ENCODE results near the gene CHRM4.
A peak's percentile ranks its signal among the peaks of the same experiment; 100 is the strongest.

Gene CHRM4

GRCh38 chr11:46370253-46370652 is 21.3 kb downstream of the CHRM4 start:
- Histone ChIP-seq H3K4me3 (ENCODE audit: low read length in 2 of 2) (no peak overlapping the region), H3K27me3 (ENCODE audit: control insufficient read depth in 2 of 2, insufficient read depth in 2 of 2, low read length in 2 of 2) (no peaks in the 10 kb centered on the region)

GRCh38 chr11:46369458-46370152 is 22.0 kb downstream of the CHRM4 start:
- Histone ChIP-seq H3K27ac (ENCODE audit: low read depth in 2 of 2, low read length in 2 of 2) (no peak overlapping the region), H3K36me3 (ENCODE audit: control insufficient read depth in 2 of 2, insufficient read depth in 2 of 2, low read length in 2 of 2) (peaks cover 5 to 33% of the 10 kb centered on the region in 2 donors)

More at GRCh38 chr11:46370253-46370652, 21.3 kb downstream of the CHRM4 start:
- Histone ChIP-seq H3K27ac (ENCODE audit: low read depth in 2 of 2, low read length in 2 of 2) (no peak overlapping the region), H3K9ac (ENCODE audit: low read depth in 1 of 2, low read length in 2 of 2) (no peak overlapping the region), H3K36me3 (ENCODE audit: control insufficient read depth in 2 of 2, insufficient read depth in 2 of 2, low read length in 2 of 2) (peaks cover 12 to 39% of the 10 kb centered on the region in 2 donors), H3K9me3 (ENCODE audit: control insufficient read depth in 2 of 2, low read length in 2 of 2) (no peaks in the 10 kb centered on the region), H3K4me1 (ENCODE audit: control insufficient read depth in 2 of 2, insufficient read depth in 2 of 2, low read length in 2 of 2) (no peaks in the 10 kb centered on the region)

GRCh38 chr11:46367916-46368267 is 23.7 kb downstream of the CHRM4 start:
- H3K27me3 ChIP-seq (ENCODE audit: control insufficient read depth in 2 of 2, insufficient read depth in 2 of 2, low read length in 2 of 2) = no peaks in the 10 kb centered on the region
- peaks cover 4 to 32% of the 10 kb centered on the region in 2 donors for H3K36me3 ChIP-seq (ENCODE audit: control insufficient read depth in 2 of 2, insufficient read depth in 2 of 2, low read length in 2 of 2)
- no peak overlapping the region for H3K4me3 ChIP-seq (ENCODE audit: low read length in 2 of 2)
- no peaks in the 10 kb centered on the region for H3K9me3 ChIP-seq (ENCODE audit: control insufficient read depth in 2 of 2, low read length in 2 of 2)
- H3K4me1 ChIP-seq (ENCODE audit: control insufficient read depth in 2 of 2, insufficient read depth in 2 of 2, low read length in 2 of 2) = peaks cover 0 to under 1% of the 10 kb centered on the region in 2 donors
- H3K9ac ChIP-seq (ENCODE audit: low read depth in 1 of 2, low read length in 2 of 2) = no peak overlapping the region
- H3K27ac ChIP-seq (ENCODE audit: low read depth in 2 of 2, low read length in 2 of 2) = no peak overlapping the region

More at GRCh38 chr11:46369458-46370152, 22.0 kb downstream of the CHRM4 start:
- H3K9me3 ChIP-seq (ENCODE audit: control insufficient read depth in 2 of 2, low read length in 2 of 2) = no peaks in the 10 kb centered on the region
- no peak overlapping the region for H3K4me3 ChIP-seq (ENCODE audit: low read length in 2 of 2)
- H3K9ac ChIP-seq (ENCODE audit: low read depth in 1 of 2, low read length in 2 of 2) = no peak overlapping the region
- no peaks in the 10 kb centered on the region for H3K4me1 ChIP-seq (ENCODE audit: control insufficient read depth in 2 of 2, insufficient read depth in 2 of 2, low read length in 2 of 2)
- no peaks in the 10 kb centered on the region for H3K27me3 ChIP-seq (ENCODE audit: control insufficient read depth in 2 of 2, insufficient read depth in 2 of 2, low read length in 2 of 2)

GRCh38 chr11:46367244-46367915 is 24.2 kb downstream of the CHRM4 start:
- Histone ChIP-seq H3K9me3 (ENCODE audit: control insufficient read depth in 2 of 2, low read length in 2 of 2) (no peaks in the 10 kb centered on the region), H3K4me1 (ENCODE audit: control insufficient read depth in 2 of 2, insufficient read depth in 2 of 2, low read length in 2 of 2) (peaks cover 3 to 5% of the 10 kb centered on the region in 2 donors), H3K9ac (ENCODE audit: low read depth in 1 of 2, low read length in 2 of 2) (no peak overlapping the region), H3K4me3 (ENCODE audit: low read length in 2 of 2) (no peak overlapping the region), H3K27ac (ENCODE audit: low read depth in 2 of 2, low read length in 2 of 2) (no peak overlapping the region), H3K36me3 (ENCODE audit: control insufficient read depth in 2 of 2, insufficient read depth in 2 of 2, low read length in 2 of 2) (peaks cover 4 to 31% of the 10 kb centered on the region in 2 donors), H3K27me3 (ENCODE audit: control insufficient read depth in 2 of 2, insufficient read depth in 2 of 2, low read length in 2 of 2) (no peaks in the 10 kb centered on the region)

- no peak overlapping the region for H3K27ac ChIP-seq (ENCODE audit: low read depth in 2 of 2, low read length in 2 of 2)
- H3K27me3 ChIP-seq (ENCODE audit: control insufficient read depth in 2 of 2, insufficient read depth in 2 of 2, low read length in 2 of 2) = no peaks in the 10 kb centered on the region
- H3K9me3 ChIP-seq (ENCODE audit: control insufficient read depth in 2 of 2, low read length in 2 of 2) = no peaks in the 10 kb centered on the region
- peaks cover 8 to 11% of the 10 kb centered on the region in 2 donors for H3K4me1 ChIP-seq (ENCODE audit: control insufficient read depth in 2 of 2, insufficient read depth in 2 of 2, low read length in 2 of 2)
- H3K36me3 ChIP-seq (ENCODE audit: control insufficient read depth in 2 of 2, insufficient read depth in 2 of 2, low read length in 2 of 2) = peaks cover 4 to 26% of the 10 kb centered on the region in 2 donors
- H3K4me3 ChIP-seq (ENCODE audit: low read length in 2 of 2) = no peak overlapping the region
- H3K9ac ChIP-seq (ENCODE audit: low read depth in 1 of 2, low read length in 2 of 2) = no peak overlapping the region
These were observed 24.9 kb downstream of the CHRM4 start for GRCh38 chr11:46366661-46367161.

GRCh38 chr11:46366260-46366659 is 25.3 kb downstream of the CHRM4 start:
- Histone ChIP-seq H3K4me3 (ENCODE audit: low read length in 2 of 2) (no peak overlapping the region), H3K27me3 (ENCODE audit: control insufficient read depth in 2 of 2, insufficient read depth in 2 of 2, low read length in 2 of 2) (no peaks in the 10 kb centered on the region), H3K4me1 (ENCODE audit: control insufficient read depth in 2 of 2, insufficient read depth in 2 of 2, low read length in 2 of 2) (peaks cover 11 to 14% of the 10 kb centered on the region in 2 donors), H3K9me3 (ENCODE audit: control insufficient read depth in 2 of 2, low read length in 2 of 2) (no peaks in the 10 kb centered on the region), H3K9ac (ENCODE audit: low read depth in 1 of 2, low read length in 2 of 2) (no peak overlapping the region), H3K36me3 (ENCODE audit: control insufficient read depth in 2 of 2, insufficient read depth in 2 of 2, low read length in 2 of 2) (peaks cover 4 to 25% of the 10 kb centered on the region in 2 donors), H3K27ac (ENCODE audit: low read depth in 2 of 2, low read length in 2 of 2) (no peak overlapping the region)

- Histone ChIP-seq H3K27ac (ENCODE audit: low read depth in 2 of 2, low read length in 2 of 2) (no peak overlapping the region), H3K9ac (ENCODE audit: low read depth in 1 of 2, low read length in 2 of 2) (no peak overlapping the region), H3K4me1 (ENCODE audit: control insufficient read depth in 2 of 2, insufficient read depth in 2 of 2, low read length in 2 of 2) (peaks cover 16 to 20% of the 10 kb centered on the region in 2 donors), H3K36me3 (ENCODE audit: control insufficient read depth in 2 of 2, insufficient read depth in 2 of 2, low read length in 2 of 2) (peaks cover 0 to 18% of the 10 kb centered on the region in 2 donors), H3K4me3 (ENCODE audit: low read length in 2 of 2) (no peak overlapping the region), H3K9me3 (ENCODE audit: control insufficient read depth in 2 of 2, low read length in 2 of 2) (no peaks in the 10 kb centered on the region), H3K27me3 (ENCODE audit: control insufficient read depth in 2 of 2, insufficient read depth in 2 of 2, low read length in 2 of 2) (no peaks in the 10 kb centered on the region)
These were observed 26.8 kb downstream of the CHRM4 start for GRCh38 chr11:46364791-46365190.

GRCh38 chr11:46364056-46364455 is 27.5 kb downstream of the CHRM4 start:
- no peak overlapping the region for H3K27ac ChIP-seq (ENCODE audit: low read depth in 2 of 2, low read length in 2 of 2)
- no peak overlapping the region for H3K9ac ChIP-seq (ENCODE audit: low read depth in 1 of 2, low read length in 2 of 2)
- peaks cover 16 to 20% of the 10 kb centered on the region in 2 donors for H3K4me1 ChIP-seq (ENCODE audit: control insufficient read depth in 2 of 2, insufficient read depth in 2 of 2, low read length in 2 of 2)
- no peaks in the 10 kb centered on the region for H3K9me3 ChIP-seq (ENCODE audit: control insufficient read depth in 2 of 2, low read length in 2 of 2)
- H3K4me3 ChIP-seq (ENCODE audit: low read length in 2 of 2) = no peak overlapping the region
- peaks cover 0 to 13% of the 10 kb centered on the region in 2 donors for H3K36me3 ChIP-seq (ENCODE audit: control insufficient read depth in 2 of 2, insufficient read depth in 2 of 2, low read length in 2 of 2)
- H3K27me3 ChIP-seq (ENCODE audit: control insufficient read depth in 2 of 2, insufficient read depth in 2 of 2, low read length in 2 of 2) = no peaks in the 10 kb centered on the region

- peaks cover 16 to 20% of the 10 kb centered on the region in 2 donors for H3K4me1 ChIP-seq (ENCODE audit: control insufficient read depth in 2 of 2, insufficient read depth in 2 of 2, low read length in 2 of 2)
- no peak overlapping the region for H3K27ac ChIP-seq (ENCODE audit: low read depth in 2 of 2, low read length in 2 of 2)
- no peaks in the 10 kb centered on the region for H3K27me3 ChIP-seq (ENCODE audit: control insufficient read depth in 2 of 2, insufficient read depth in 2 of 2, low read length in 2 of 2)
- no peaks in the 10 kb centered on the region for H3K9me3 ChIP-seq (ENCODE audit: control insufficient read depth in 2 of 2, low read length in 2 of 2)
- no peak overlapping the region for H3K9ac ChIP-seq (ENCODE audit: low read depth in 1 of 2, low read length in 2 of 2)
- H3K4me3 ChIP-seq (ENCODE audit: low read length in 2 of 2) = no peak overlapping the region
- H3K36me3 ChIP-seq (ENCODE audit: control insufficient read depth in 2 of 2, insufficient read depth in 2 of 2, low read length in 2 of 2) = peaks cover 0 to 11% of the 10 kb centered on the region in 2 donors
These were observed 28.0 kb downstream of the CHRM4 start for GRCh38 chr11:46363455-46364005.

- Histone ChIP-seq H3K27ac (ENCODE audit: low read depth in 2 of 2, low read length in 2 of 2) (peak overlapping the region; percentile 26 to 58), H3K4me3 (ENCODE audit: low read length in 2 of 2) (no peak overlapping the region), H3K4me1 (ENCODE audit: control insufficient read depth in 2 of 2, insufficient read depth in 2 of 2, low read length in 2 of 2) (peaks cover 16 to 20% of the 10 kb centered on the region in 2 donors), H3K9me3 (ENCODE audit: control insufficient read depth in 2 of 2, low read length in 2 of 2) (no peaks in the 10 kb centered on the region), H3K36me3 (ENCODE audit: control insufficient read depth in 2 of 2, insufficient read depth in 2 of 2, low read length in 2 of 2) (peaks cover 0 to 6% of the 10 kb centered on the region in 2 donors), H3K9ac (ENCODE audit: low read depth in 1 of 2, low read length in 2 of 2) (no peak overlapping the region), H3K27me3 (ENCODE audit: control insufficient read depth in 2 of 2, insufficient read depth in 2 of 2, low read length in 2 of 2) (no peaks in the 10 kb centered on the region)
These were observed 28.6 kb downstream of the CHRM4 start for GRCh38 chr11:46363031-46363407.
